ENCODE data around the gene SLCO3A1.
A peak's percentile ranks its signal among the peaks of the same experiment; 100 is the strongest.
"Not testable (repeated sequence)": the region's sequence is repeated elsewhere in the genome, so short reads cannot be mapped to it uniquely, and the experiment has no call there.

SLCO3A1 gene

DNA sequence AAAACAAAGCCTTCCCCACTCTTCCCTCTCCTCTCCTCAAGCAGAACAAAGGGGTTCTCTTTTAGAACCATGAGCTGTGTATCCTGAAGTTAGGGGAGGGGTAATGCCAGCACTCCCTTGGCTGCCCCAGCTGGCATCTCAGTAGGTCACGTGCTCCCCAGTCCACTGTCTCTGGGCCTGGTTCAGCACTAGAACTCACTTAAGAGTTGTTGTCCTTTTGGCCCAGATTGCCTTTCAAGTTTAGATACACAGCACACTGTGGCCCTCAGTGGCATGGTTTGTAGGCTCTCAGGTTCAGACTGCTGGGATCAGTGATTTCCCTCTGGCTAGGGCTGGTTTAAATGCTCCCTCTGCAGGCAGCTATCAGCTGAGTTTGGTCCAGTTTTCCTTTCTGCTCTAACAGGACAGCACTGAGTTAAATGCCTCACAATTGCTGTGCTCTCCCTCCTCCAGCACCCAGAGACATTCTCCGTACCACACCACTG, 351.8 kb downstream of the SLCO3A1 start:
- Histone ChIP-seq H4K8ac (ENCODE audit: low read depth, low read length) (no peak overlapping the region), H3K18ac (ENCODE audit: low read length) (no peak overlapping the region), H3K36me3 (ENCODE audit: control insufficient read depth, insufficient read depth, low read length) (no peaks in the 10 kb centered on the region), H3K27ac (ENCODE audit: low read depth, low read length) (no peak overlapping the region), H2BK15ac (replicated peaks; ENCODE audit: low read depth) (no peak overlapping the region), H3K4ac (ENCODE audit: low read depth, low read length) (no peak overlapping the region), H2AK5ac (ENCODE audit: low read length) (no peak overlapping the region), H3K56ac (ENCODE audit: low read length) (no peak overlapping the region), H2BK5ac (ENCODE audit: low read length) (no peak overlapping the region), H3K27me3 (ENCODE audit: insufficient read depth, low read length, poor library complexity) (no peaks in the 10 kb centered on the region), H3K79me2 (ENCODE audit: control insufficient read depth, insufficient read depth, low read length) (no peaks in the 10 kb centered on the region), H3K23ac (ENCODE audit: low read length) (no peak overlapping the region), H4K5ac (ENCODE audit: low read length) (no peak overlapping the region), H3K4me3 (ENCODE audit: low read length) (no peak overlapping the region), H3K4me1 (ENCODE audit: control insufficient read depth, low read depth, low read length) (no peaks in the 10 kb centered on the region), H2BK120ac (ENCODE audit: low read depth, low read length) (no peak overlapping the region), H3K9ac (ENCODE audit: low read length) (no peak overlapping the region), H3K4me2 (ENCODE audit: low read length) (no peak overlapping the region), H3K79me1 (ENCODE audit: low read length) (no peaks in the 10 kb centered on the region)
- DNase-seq, result peak; percentile 70
- no CpG with 5 or more reads among the region's 2 CpGs for WGBS (ENCODE audit: extremely low coverage, insufficient coverage, low lambda C conversion rate)

DNA sequence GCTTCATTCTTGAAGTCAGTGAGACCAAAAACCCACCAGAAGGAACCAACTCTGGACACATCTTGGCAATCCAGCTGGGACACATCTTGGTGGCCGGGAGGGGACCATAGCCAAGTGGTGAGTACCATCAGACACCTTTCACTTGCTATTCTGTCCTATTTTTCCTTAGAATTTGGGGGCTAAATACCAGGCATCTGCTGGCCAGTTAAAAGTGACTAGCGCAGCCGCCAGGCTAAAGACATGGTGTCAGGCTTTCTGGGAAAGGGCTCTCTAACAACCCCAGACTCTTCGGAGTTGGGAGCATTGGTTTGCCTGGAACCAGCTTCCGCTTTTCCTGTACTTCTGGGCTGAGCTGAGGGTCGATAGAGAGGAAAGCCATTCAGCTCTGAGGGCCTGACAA, 354.1 kb downstream of the SLCO3A1 start:
- H2BK5ac ChIP-seq (ENCODE audit: low read length); H3K27me3 ChIP-seq (ENCODE audit: insufficient read depth, low read length, poor library complexity); H4K5ac ChIP-seq (ENCODE audit: low read length); H3K4ac ChIP-seq (ENCODE audit: low read depth, low read length); H3K18ac ChIP-seq (ENCODE audit: low read length); H3K27ac ChIP-seq (ENCODE audit: low read depth, low read length); H2BK15ac ChIP-seq (replicated peaks; ENCODE audit: low read depth); H2BK120ac ChIP-seq (ENCODE audit: low read depth, low read length); H2AK5ac ChIP-seq (ENCODE audit: low read length); H4K8ac ChIP-seq (ENCODE audit: low read depth, low read length); DNase-seq; H3K79me1 ChIP-seq (ENCODE audit: low read length); H3K4me1 ChIP-seq (ENCODE audit: control insufficient read depth, low read depth, low read length); H3K79me2 ChIP-seq (ENCODE audit: control insufficient read depth, insufficient read depth, low read length); H3K36me3 ChIP-seq (ENCODE audit: control insufficient read depth, insufficient read depth, low read length); H3K56ac ChIP-seq (ENCODE audit: low read length); H3K9ac ChIP-seq (ENCODE audit: low read length); H3K23ac ChIP-seq (ENCODE audit: low read length); H3K4me3 ChIP-seq (ENCODE audit: low read length); H3K4me2 ChIP-seq (ENCODE audit: low read length): not testable (repeated sequence)
- no CpG with 5 or more reads among the region's 6 CpGs for WGBS (ENCODE audit: extremely low coverage, insufficient coverage, low lambda C conversion rate)
